ENCODE data around the gene GNB2.
"Not testable (repeated sequence)": the region's sequence is repeated elsewhere in the genome, so short reads cannot be mapped to it uniquely, and the experiment has no call there.

Gene GNB2

DNA sequence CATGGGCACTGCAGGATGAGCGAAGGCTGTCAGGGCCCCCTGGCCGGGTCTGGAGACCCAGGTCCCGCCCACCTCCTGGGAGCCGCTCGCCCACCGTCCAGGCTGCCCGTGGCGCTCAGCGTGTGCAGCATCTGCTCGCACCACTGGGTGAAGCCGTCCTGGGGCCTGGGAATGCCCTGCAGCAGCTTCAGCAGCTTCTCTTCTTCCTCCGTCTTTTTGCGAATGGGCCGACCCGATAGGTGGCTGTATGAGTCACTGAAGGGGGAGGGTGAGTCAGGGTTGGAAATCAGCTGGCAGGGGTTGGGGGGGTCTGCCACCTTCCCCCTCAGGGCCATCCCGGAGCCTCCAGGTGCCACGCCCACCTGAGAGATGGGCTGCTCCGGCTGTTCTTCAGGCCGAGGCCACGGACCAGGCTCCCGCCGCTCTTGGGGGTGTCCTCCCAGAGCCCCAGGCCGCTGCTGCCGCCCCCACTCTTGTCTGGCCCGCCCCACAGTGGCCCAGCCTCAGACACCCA lies 8.7 kb downstream of the GNB2 start:
- DNase-seq: no peak

DNA sequence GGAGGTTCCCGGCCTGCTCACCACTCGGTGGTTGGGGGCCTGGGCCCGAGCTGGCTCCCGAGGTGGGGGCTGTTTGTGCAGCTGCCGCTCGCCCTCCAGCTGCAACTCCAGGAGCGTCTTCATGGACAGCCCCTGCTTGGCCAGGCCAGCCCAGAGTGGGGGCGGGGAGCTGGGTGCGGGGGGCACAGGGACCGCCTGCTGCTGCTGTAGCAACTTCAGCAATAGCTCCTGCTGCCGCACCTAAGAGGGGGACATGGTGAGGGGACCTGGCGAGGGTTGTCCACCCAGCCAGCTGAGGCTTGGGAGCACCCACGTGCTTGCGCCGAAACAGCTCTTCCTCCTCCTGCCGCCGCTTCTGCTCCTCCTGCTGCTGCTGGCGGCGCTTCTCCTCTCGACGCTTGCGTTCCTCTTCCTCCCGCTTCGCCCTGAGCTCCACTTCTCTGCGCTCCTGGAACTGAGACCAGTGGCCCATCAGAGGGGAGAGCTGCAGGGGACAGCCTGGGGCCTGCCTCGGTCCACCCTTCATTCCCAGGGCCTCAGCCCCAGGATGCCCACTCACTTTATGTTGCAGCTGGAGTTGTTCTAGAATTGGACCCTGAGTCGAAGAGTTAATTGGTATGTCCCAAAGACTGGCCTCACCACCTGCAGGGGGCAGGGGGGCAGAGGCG lies 9.6 kb downstream of the GNB2 start:
- no peak for DNase-seq

DNA sequence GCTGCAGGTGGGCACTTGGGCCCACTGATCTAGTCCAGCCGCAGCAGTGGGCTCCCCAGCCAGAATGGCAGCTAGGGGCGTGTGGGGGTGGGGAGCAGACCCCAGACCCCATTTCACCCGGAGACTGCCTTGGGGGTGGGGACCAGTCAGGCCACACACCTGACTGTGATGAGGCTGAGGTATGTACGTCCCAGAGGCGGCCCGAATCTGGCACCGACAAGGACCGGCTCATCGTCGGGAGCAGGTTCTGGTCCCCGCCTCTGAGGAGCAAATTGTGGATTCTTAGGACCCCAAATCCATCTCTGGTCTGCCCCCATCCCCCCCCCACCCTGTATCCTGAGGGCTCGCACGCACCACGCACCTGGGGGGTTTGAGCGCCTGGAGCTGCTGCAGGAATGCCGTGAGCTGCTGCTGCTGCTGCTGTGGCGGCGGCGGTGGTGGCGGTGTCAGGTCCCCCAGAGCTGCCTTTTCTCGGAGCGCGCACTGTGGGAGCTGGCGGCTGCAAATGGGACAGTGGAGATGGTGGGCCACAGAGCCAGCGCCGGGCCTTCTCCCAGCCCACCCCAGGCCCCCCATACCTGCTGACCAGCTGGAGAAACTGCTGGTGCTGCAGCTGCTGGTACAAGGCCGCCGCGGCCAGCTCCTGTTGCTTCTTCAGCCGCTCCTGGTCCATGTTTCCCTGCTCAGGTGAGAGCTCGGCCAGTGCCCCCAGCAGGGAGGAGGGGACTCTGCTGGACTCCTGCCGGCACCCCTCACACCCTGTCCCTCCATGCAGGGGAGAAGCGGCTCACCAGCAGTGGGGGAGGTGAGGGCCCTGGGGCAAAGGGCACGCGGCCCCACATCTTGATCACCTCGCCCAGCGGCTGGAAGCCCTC lies 10.4 kb downstream of the GNB2 start:
- DNase-seq: no peak

DNA sequence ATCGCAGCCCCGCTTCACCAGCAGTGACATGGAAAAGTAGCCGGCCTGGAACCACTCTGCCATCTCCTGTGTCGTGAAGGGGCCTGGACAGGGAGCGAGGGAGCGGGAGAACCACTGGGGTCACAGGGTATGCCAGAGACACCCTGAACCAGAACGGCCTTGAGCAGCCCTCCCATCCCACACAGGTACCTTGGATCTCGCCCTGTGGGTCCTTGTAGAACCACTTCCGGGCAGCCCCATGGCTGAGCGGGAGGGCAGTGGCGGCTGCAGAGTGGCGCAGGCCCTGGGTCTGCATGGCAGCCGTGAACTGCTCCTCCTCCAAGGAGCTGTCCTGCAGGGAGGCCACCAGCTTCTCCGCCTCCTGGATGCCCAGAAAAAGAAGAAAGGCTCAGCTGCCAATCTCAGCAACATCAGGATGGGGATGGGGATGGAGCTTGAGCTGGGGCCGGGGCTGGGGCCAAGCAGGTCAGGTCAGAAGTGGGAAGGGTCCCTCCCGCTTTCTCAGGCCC lies 11.0 kb downstream of the GNB2 start:
- DNase-seq: no peak

DNA sequence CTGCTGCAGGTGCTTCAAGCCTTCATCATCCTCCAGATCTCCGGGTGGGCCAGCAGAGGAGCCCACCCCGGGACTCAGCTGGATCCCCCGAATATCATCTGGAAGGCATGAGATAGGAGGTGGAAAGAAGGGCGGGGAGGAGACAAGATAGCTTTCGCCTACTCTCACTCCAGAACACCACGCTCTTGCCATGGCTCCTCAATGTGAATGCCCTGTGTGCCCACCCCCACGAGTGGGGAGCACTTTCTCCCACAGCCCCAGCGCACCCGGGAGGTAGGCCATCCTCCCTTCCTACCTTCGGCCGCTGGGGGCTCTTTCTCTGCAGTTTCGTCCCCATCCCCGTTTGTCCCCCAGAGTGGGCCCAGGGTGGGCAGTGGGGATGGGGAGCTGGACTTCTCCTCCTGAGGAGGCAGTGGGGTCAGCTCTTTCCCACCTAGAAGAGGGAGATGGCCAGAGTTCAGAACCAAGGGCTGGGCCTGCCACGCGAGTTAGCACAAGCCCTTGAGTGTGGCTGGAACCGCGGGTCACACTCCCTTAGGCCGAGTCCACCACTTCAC lies 11.6 kb downstream of the GNB2 start:
- no peak for DNase-seq

DNA sequence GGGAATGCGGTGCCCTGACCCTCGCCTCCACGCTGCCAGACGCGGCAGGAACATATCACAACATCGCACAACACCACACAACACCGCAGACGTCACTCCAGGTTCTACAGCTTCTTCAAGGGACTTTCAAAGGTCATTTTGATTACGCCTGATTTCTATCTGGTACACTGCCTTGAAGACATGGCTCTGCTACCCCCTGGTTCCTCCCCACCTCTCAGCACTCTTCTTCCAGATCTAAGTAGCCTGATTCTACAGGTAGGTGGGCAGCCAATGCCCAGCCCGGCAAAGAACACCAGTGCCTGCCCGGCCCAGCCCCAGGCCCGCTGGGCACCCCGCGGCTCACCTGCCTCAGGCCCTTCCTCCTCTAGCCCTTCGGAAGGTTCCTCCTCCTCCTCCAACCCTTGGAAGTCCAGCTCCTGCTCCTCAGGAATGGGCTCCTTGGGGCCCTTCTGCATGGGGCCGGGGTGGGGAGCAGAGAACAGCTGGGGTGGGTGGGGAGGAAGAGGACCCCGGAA lies 12.1 kb downstream of the GNB2 start:
- no peak for DNase-seq

DNA sequence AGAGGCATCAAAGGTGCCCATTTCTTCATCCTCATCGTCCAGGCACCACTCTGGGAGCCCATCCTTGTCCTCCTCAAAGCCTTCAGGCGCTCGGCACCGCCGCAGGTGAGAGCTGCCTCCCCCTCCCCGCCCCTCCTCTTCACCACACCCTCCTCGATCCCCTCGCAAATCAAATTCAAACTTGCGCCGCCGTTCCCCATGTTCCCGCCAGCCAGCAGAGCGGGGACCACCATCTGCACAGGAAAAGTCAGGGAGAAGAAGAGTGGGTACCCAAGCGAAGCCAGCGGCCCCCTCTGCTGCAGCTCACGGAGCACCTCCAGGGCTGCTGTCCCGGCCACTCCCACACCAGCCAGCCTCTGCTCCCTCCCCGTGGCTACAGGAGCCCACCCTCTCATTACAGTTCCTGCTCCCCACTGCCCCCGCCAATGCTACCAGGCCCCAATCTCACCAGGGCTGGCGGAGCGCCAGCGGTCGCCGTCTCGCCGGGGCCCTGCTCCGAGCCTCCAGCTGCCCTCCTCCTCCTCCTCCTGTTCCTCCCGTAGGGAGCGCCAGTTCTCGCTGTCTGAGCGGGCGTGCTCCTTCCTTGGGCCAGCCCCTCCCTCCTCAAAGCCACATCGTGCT lies 12.8 kb downstream of the GNB2 start:
- no peak for DNase-seq

DNA sequence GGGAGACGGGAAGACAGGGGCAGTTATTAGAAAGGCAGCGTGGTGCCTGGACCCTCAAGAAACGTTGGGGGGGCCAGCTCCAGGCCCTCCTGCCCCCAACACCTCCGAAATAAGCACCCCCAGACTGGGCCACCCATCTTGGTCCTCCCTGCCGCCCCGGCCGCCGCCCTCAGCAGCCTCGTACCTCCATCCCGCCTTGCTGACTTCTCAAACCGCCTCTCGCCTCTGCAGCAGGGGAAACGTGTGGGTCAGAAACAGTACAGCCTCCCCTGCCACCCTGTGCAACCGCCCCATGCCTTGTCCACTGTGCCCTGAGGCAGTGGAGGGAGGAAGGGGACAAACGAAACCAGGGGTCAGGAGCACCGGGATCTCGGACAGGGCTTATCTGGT lies 13.3 kb downstream of the GNB2 start:
- DNase-seq: no peak

DNA sequence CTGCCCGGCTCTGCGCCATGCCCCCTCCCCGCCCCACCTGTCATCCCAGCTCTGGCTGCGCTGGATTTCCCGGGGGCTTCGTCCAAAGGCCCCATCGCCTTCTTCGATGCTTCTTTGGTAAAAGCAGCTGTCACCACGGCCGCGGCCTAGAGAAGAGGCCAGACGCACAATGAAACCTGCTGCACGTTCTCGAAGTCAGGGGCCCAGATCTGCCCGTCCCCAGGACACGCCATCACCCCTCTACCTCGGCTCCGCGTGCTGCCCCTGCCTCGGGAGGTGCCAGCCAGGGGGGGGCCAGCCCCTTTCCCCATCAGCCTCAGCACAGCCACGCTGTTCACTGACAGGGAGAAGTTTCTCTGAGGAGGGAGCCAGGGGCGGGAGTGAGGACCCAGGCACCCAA lies 13.7 kb downstream of the GNB2 start:
- no peak for DNase-seq

DNA sequence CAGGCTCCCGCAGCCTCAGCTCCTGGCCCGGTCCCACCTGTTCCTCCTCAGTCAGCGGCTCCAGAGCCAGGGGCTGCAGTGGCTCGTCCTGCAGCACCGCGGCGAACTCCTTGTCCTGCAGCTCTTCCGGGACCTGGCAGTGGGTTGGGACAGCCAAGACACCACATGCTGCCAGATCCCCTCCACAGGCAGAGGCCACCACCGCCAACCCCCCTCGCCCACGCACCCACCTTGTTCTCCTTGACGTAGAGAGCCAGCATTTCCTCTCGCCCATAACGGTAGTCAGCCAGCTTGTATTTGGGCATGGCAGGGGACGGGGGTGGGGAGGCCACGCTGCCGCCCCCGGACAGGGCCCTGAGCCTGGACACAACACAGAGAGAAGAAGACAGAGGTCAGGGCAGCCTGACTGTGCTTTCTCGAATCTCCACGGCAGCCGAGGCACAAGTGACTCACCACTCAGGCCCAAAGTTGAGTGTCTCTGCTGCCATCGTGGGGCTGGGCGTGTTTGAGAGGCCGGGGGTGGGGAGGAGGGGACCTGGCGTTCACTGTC lies 14.3 kb downstream of the GNB2 start:
- DNase-seq: no peak

DNA sequence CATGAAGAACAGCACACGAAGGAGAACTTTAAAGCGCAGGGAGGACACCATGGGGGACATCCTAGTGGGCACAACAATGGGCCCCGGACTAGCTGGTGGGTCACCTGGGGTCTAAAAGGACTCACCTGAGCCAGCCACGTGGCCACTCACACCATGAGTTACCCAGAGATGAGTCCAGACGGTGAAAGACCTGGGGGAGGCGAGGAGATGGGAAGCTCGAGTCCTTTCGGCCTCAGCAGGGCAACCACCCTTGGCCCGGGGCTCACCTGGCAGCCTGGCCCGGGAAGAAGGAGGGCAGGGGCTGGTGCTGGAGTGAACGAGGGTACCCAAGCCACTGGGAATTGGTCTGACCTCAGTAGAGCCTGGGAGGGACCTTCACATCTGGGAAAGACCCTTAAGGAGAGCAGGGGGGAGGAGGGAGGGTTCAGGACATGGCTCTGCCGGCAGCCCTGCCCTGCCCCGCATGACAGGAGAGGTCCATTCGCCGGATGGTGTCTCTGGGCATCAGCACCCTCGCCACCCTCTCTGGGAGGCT lies 14.9 kb downstream of the GNB2 start:
- DNase-seq: no peak

DNA sequence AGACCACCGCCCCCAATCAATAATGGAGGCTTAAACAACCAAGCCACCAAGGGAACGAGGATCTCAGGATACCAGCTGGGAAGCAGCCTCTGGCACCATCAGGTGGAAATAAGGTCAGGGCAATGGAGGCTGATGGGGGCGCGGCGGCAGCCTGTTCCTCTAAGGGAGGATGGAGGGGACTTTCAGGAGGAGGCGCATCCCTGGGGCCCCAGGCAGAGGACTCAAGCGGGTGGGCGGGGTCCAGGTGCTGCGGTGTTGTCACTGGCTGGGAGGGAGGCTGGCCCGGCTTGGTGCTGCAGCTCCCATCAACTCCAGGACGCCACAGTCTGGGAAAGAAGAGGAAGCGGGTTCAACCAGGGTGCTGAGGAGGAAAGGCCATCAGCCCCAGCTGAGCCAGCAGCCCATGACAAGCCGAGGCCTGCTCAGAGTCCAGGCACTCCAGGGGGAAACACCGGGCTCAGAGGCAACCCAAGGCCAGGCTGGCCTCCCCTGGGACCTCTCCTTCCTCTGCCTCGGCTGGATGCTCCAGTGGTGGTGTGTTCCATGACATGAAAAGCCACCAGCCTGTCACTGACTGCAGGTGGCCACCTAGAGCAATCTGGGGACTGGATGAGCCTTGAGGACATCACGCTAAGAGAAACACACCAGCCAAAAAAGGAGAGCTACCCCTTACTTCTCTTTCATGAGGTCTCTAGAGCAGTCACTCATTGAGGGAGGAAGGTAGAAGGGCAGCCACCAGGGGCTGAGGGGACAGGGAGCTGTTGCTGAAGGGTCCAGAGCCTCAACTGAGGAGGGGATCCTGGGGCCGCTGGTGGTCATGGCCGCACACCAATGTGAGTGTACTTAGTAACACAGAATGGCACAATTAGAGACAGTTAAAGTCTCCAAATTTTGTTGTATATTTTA lies 15.9 kb downstream of the GNB2 start:
- no peak for DNase-seq

DNA sequence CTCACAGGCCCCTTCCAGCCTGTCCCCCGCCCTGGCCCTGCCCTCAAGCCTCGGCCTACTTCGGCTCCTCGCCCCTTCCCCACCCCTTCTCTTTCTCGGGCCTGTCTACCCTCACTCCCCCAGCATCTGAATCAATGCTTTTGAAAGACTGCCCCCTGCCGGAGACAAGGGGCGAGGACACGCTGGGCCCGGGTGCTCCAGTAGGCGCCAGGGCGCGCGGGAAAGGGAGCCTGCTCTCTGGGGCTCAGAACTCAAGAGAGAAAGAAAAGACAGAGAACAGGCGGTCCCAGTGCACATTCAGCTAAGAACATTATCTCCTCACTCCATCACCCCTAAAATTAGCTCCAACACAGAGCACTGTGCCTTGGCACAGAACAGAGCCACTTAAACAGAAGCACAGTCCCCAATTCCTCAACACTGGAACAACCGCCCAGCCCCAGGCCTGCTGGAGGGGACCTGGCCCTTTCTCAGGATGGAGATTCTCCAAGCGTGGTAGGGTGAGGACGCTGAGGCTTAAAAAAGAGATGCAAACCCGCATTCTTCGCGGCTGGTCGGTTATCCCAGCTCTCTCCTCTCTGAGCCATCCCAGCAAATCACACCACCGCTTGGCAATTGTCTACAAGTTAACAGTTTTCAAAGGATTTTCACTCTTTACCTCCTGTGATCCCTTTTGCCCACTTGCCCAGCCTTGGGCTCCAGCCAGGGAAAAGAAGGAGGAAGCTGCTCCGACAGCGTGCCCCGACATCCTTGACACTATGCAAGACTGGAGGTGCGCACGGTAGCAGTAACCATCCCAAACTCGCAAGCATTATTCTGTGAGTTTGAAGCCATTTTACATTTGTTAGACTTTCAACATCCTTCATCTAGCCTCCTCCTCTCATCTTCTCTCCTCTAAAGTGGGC lies 18.4 kb downstream of the GNB2 start:
- DNase-seq: peak; percentile 72

DNA sequence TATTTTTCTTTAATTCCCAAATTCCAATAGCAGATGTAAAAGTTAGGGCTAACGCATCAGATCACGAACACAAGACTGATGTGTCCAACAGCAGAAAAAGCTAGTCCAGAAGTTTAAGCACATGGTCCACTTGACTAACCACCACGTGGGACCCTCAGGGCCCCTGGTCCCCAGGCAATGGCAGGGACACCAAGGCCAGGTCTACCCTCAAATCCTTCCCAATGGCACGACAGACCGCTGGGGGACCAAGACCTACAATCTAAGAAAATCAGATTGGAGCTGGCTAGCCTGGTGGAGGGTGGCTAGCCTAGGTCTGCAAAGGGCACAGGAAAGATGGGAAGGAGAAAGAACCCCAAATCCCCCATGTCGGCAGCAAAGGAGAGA lies 19.0 kb downstream of the GNB2 start:
- no peak for DNase-seq

DNA sequence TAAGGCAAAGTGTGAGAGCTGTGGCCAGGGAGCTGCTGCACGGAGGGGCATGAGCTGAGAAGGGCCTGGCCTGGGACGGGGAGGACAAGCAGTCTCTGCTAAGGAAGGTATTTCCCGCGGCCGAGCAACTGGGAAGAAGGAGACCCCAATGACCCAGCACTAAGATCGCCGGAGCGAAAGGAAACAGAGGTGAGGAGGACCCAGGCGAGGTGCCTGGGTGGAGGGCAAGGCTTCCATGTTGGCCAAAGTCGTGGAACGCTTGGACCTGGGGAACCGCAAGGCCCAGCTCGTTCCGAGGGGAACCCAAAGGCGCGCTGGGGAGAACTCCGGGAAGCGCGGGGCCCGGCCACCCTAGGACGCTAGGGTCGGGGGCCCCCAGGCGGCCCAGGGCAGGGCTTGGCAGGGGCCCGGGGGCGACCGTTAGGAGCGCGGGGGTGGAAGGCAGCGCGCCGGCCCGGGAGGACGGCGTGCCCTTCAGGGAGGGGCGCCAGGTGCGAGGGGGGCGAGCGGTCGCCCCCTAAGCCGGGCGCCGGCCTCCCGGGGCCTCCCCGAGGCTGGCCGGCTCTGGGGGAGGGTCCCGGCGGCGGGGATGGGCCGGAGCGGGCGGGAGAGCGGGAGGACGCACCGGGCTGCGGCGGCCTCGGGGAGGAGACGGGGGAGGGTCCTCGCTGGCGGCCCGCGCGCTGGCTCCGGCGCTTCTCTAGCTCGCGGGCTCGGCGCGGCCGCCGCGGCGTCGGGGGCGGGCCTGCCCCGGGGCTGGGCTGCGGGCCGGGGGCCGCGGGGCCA lies 20.0 kb downstream of the GNB2 start:
- DNase-seq: no peak

DNA sequence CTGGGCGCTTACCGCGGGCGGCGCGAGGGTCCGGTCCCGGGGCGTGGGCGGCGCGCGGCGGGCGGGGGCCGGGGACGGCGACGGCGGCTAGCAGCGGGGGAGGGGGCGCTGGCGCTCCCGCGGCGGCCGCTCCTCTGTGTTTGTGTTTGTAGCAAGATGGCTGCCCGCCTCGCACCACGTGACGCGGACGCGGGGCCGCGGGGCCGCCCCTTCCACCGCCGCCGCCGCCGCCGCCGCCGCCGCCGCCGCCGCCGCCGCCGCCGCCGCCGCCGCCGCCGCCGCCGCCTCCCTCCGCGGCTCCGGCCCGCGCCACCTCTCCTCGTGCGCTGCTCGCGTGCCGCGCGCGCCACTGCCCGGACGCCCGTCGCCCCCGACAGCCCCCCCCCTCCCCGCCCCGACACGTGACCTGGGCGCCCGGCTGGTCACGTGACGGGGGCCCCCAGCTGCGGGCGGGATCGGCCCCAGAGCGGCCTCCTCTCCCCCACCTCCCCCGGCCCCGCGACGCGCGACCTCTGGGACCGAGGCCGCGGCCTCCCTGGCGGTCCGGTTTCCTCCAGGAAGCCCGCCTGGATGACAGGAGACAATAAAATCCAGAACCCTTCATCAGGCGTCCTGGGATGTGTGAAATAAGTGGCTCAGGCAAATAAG lies 20.7 kb downstream of the GNB2 start, which contains the start of gene GIGYF1:
GIGYF1 (minus strand) TSS at position 153 of the 648 bp plus-strand sequence. CDS start 6,012 bp downstream, outside the sequence.
- DNase-seq: peak; percentile 82

DNA sequence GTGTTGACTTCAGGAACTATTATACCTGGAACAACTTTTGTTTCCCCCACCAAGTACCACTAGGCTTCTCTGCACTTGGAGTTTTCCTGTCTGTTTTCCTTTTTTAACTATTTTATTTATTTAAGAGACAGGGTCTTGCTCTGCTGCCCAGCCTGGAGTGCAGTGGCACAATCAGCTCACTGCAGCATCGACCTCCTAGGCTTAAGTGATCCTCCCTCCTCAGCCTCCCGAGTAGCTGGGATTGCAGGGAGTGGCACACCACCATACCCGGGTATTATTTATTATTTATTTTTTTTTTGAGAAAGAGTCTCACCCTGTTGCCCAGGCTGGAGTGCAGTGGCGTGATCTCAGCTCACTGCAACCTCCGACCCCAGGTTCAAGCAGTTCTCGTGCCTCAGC lies 22.6 kb downstream of the GNB2 start:
- DNase-seq: no peak

DNA sequence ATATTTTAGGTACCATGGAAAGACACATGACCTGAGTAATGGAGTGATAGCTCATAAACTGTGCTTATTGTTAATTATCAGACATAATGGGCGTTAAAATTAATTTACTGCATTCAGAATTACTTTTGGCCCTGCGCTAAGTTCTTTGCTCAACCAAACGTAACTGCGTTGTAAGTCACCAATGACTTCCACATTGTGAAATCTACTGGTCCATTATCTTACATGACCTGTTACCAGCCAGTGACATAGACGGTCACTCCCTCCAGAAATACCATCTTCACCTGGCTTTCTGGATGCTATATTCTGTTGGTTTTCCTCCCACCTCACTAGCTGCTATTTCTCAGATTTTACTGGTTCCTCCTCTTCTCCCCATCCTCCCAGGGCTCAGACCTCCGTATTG lies 25.5 kb downstream of the GNB2 start:
- DNase-seq: no peak

DNA sequence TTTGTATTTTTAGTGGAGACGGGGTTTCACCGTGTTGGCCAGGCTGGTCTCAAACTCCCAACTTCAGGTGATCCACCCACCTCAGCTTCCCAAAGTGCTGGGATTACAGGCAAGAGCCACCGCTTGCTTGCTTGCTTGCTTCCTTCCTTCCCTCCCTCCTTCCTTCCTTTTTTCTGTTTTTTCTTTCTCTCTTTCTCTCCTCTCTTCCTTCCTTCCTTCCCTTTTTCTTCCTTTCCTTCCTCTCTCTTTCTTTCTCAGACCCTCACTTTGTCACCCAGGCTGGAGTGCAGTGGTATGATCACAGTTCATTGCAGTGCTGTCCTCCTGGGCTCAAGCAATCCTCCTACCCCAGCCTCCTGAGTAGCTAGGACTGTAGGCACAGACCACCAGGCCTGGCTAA lies 27.5 kb downstream of the GNB2 start:
- DNase-seq: not testable (repeated sequence)

Measured in NCI-H345 (cell line).